Inflammatory macrophage treated with lipopolysaccharide for 1 hour (primary cell): ENCODE measurements around the gene ZFP1.
A peak's percentile ranks its signal among the peaks of the same experiment; 100 is the strongest.
"Not testable (repeated sequence)": the region's sequence is repeated elsewhere in the genome, so short reads cannot be mapped to it uniquely, and the experiment has no call there.

ENCODE experiments used
- DNase-seq, 2 donors: peaks; one replicate each; pipeline ENCODE4 v3.0.0-alpha.2; 2020 to 2022

ZFP1 gene

GRCh38 chr16:75160386-75160785, 12.1 kb downstream of the ZFP1 start:
- DNase-seq, result no peak

- DNase-seq, result no peak
These were observed 21.6 kb downstream of the ZFP1 start for GRCh38 chr16:75169899-75170405.

GRCh38 chr16:75172578-75172977, 24.3 kb downstream of the ZFP1 start:
- no peak for DNase-seq

- DNase-seq, result no peak
These were observed 26.8 kb downstream of the ZFP1 start for GRCh38 chr16:75175074-75175473.

- DNase-seq, result no peak
These were observed 28.6 kb downstream of the ZFP1 start for GRCh38 chr16:75176926-75177325.

- DNase-seq, result no peak
These were observed 30.9 kb downstream of the ZFP1 start for GRCh38 chr16:75179208-75179607.

GRCh38 chr16:75181630-75182029, 33.3 kb downstream of the ZFP1 start:
- DNase-seq, result peak in 1 of 2 donors; percentile 7

GRCh38 chr16:75188832-75189477, 40.6 kb downstream of the ZFP1 start:
- DNase-seq, result no peak

- no peak for DNase-seq
These were observed 41.4 kb downstream of the ZFP1 start for GRCh38 chr16:75189638-75190245.

GRCh38 chr16:75192606-75193264, 44.4 kb downstream of the ZFP1 start:
- DNase-seq, result no peak

- no peak for DNase-seq
These were observed 44.9 kb downstream of the ZFP1 start for GRCh38 chr16:75193265-75193650.

GRCh38 chr16:75193730-75194444, 45.6 kb downstream of the ZFP1 start:
- DNase-seq, result no peak

GRCh38 chr16:75195811-75196790, 47.8 kb downstream of the ZFP1 start:
- DNase-seq, result no peak

GRCh38 chr16:75196836-75197235, 48.5 kb downstream of the ZFP1 start:
- no peak for DNase-seq

- DNase-seq, result no peak
These were observed 49.3 kb downstream of the ZFP1 start for GRCh38 chr16:75197522-75198134.

GRCh38 chr16:75198135-75198600, 49.8 kb downstream of the ZFP1 start:
- no peak for DNase-seq

GRCh38 chr16:75202069-75202590, 53.8 kb downstream of the ZFP1 start:
- DNase-seq, result no peak

- DNase-seq, result no peak
These were observed 54.8 kb downstream of the ZFP1 start for GRCh38 chr16:75203096-75203495.

- no peak for DNase-seq
These were observed 55.5 kb downstream of the ZFP1 start for GRCh38 chr16:75203667-75204409.

GRCh38 chr16:75204410-75204758, 56.1 kb downstream of the ZFP1 start:
- no peak for DNase-seq

GRCh38 chr16:75204905-75205304, 56.6 kb downstream of the ZFP1 start:
- not testable (repeated sequence) for DNase-seq
